GM12878 (cell line): ENCODE data around the gene NKD1. TPM values are rescaled to one million over a fixed set of nuclear protein-coding genes. Genes with fewer than 3 reads are reported as not detected.

ENCODE experiments used
- ATAC-seq: fragments of 200-7000 bp; cut with Tn5 transposase; 3 replicates; pipeline ENCODE4 v1.9.1; 2020; ENCODE audit warnings: mild to moderate bottlenecking, moderate library complexity
- BruUV-seq: library from RNA; stranded (reverse); fragments of 400-500 nt; replicated peaks from 2 replicates; lab custom pipeline; 2021; lab: Mats Ljungman, UMichigan
- CTCF ChIA-PET: fragments of 300-600 bp; sonication (Branson Sonifier 250); formaldehyde crosslinking; extraction: SDS; loops from one replicate; lab custom pipeline; 2021; ENCODE audit warnings: inconsistent platforms; lab: Yijun Ruan, JAX
- POLR2A ChIA-PET: fragments of 350-600 bp; formaldehyde crosslinking; extraction: SDS; loops from one replicate; lab custom pipeline; 2021; ENCODE audit warnings: inconsistent platforms; lab: Charles Lee
- RAD21 ChIA-PET: fragments of 300-600 bp; sonication (Branson Sonifier 250); formaldehyde crosslinking; loops from one replicate; lab custom pipeline; 2023; ENCODE audit warnings: antibody characterized with exemption; ENCODE audit not compliant: unreplicated experiment; lab: Charles Lee
- SMC1A ChIA-PET: fragments of 300-600 bp; sonication (Branson Sonifier 250); formaldehyde crosslinking; loops from one replicate; lab custom pipeline; 2023; ENCODE audit not compliant: unreplicated experiment, uncharacterized antibody; lab: Charles Lee
- DNase-seq: peaks from one replicate; pipeline ENCODE4 v3.0.0-alpha.2; 2011; ENCODE audit warnings: low read depth, low spot score
- FAIRE-seq: peaks from 3 replicates; lab custom pipeline; 2011; peaks lifted over from hg19 to GRCh38; lab: Jason Lieb, UNC
- H2AFZ ChIP-seq: 2 replicates; pipeline ENCODE4 v1.6.0; 2011; ENCODE audit warnings: low read depth, low read length, control low read depth; ENCODE audit not compliant: control insufficient read depth
- H3K27ac ChIP-seq: 2 replicates; pipeline ENCODE4 v1.5.1; 2011; ENCODE audit warnings: control low read depth; ENCODE audit not compliant: control insufficient read depth, insufficient read depth
- H3K27me3 ChIP-seq, 2 experiments: replicated peaks in 1 of 2; 2 replicates each; pipeline versions ENCODE4 v1.6.0 to v1.6.1; 2011; ENCODE audit warnings: low read length in 1 of 2; ENCODE audit not compliant: control insufficient read depth in 2 of 2, insufficient read depth in 2 of 2
- H3K36me3 ChIP-seq, 2 experiments: 2 replicates each; pipeline ENCODE4 v1.5.1; 2011; ENCODE audit warnings: low read length in 1 of 2; ENCODE audit not compliant: control insufficient read depth in 2 of 2, insufficient read depth in 2 of 2
- H3K4me1 ChIP-seq: 2 replicates; pipeline ENCODE4 v1.6.1; 2011; ENCODE audit warnings: mild to moderate bottlenecking, low read length, moderate library complexity, mixed read lengths; ENCODE audit not compliant: control insufficient read depth, insufficient read depth
- H3K4me2 ChIP-seq: 2 replicates; pipeline ENCODE4 v1.6.0; 2011; ENCODE audit warnings: control low read depth; ENCODE audit not compliant: control insufficient read depth, insufficient read depth
- H3K4me3 ChIP-seq: fragments of 200-600 bp; sonication (generic); 2 replicates; pipeline ENCODE4 v1.5.1; 2016
- H3K79me2 ChIP-seq: 2 replicates; pipeline ENCODE4 v1.6.0; 2011; ENCODE audit warnings: low read length; ENCODE audit not compliant: control insufficient read depth, insufficient read depth
- H3K9ac ChIP-seq: 2 replicates; pipeline ENCODE4 v1.8.0; 2011; ENCODE audit warnings: low read length, control low read depth, mixed read lengths; ENCODE audit not compliant: control insufficient read depth, insufficient read depth
- H3K9me3 ChIP-seq: replicated peaks from 3 replicates; pipeline ENCODE4 v1.5.1; 2011; ENCODE audit warnings: mild to moderate bottlenecking, low read length; ENCODE audit not compliant: control insufficient read depth, insufficient read depth
- H4K20me1 ChIP-seq: 2 replicates; pipeline ENCODE4 v1.6.0; 2011; ENCODE audit not compliant: control insufficient read depth, insufficient read depth
- LARP7 ChIP-seq: fragments of 450-650 bp; IDR thresholded peaks from 2 replicates; pipeline ENCODE4 v1.6.1; 2017; ENCODE audit warnings: mild to moderate bottlenecking
- TARDBP ChIP-seq: IDR thresholded peaks from 2 replicates; pipeline ENCODE4 v1.6.1; 2016; ENCODE audit warnings: borderline replicate concordance
- in situ Hi-C: fragments of 300-500 bp; cut with MboI; formaldehyde crosslinking; loops from 9 replicates; pipeline ENCODE4 v1.14.3; 2018; ENCODE audit warnings: mixed read lengths
- intact Hi-C: fragments of 100-400 bp; cut with micrococcal nuclease; formaldehyde crosslinking; loops from one replicate; pipeline ENCODE4 v1.14.2; 2022; ENCODE audit not compliant: unreplicated experiment
- polyA plus RNA-seq, 11 experiments: library from polyadenylated mRNA; depleted of rRNA in 4 of 11; unstranded in 6 of 11; stranded (reverse) in 5 of 11; fragments of >200 nt; fragmentation: Nextera tagmentation in 4 of 11; fragmentation: Illumina TruSeq in 1 of 11; extraction: Ambion mirVana in 4 of 11; extraction: Trizol in 1 of 11; gene quantifications; 1 replicate in 1 of 11; 2 replicates in 10 of 11; pipeline versions ENCODE4 v1.2.1 to v1.2.3, GENCODE V29; 2011 to 2016; ENCODE audit warnings: inconsistent platforms in 2 of 11, missing spikeins in 2 of 11, low read depth in 1 of 11
- total RNA-seq, 4 experiments: library from RNA; depleted of rRNA in 3 of 4; stranded (reverse); fragments of >200 nt in 3 of 4; fragmentation: Illumina TruSeq in 1 of 4; extraction: Trizol in 1 of 4; gene quantifications; 2 replicates each; pipeline versions ENCODE4 v1.2.1 to v1.2.3, GENCODE V29; 2013 to 2021
- TF ChIP-seq, protein P1 (sequence below): IDR thresholded peaks from 2 replicates; pipeline ENCODE4 v1.6.1; 2012; ENCODE audit warnings: improper control_type of control experiment, low read depth, low read length; ENCODE audit not compliant: insufficient replicate concordance

NKD1 gene
- total and polyA plus RNA-seq, 10 of the 15 experiments (the other 5 are each of a cell fraction or from before 2014, with no cell fraction given) = under 0.01 to 0.49 (median 0.04) TPM; not detected in 2

DNA sequence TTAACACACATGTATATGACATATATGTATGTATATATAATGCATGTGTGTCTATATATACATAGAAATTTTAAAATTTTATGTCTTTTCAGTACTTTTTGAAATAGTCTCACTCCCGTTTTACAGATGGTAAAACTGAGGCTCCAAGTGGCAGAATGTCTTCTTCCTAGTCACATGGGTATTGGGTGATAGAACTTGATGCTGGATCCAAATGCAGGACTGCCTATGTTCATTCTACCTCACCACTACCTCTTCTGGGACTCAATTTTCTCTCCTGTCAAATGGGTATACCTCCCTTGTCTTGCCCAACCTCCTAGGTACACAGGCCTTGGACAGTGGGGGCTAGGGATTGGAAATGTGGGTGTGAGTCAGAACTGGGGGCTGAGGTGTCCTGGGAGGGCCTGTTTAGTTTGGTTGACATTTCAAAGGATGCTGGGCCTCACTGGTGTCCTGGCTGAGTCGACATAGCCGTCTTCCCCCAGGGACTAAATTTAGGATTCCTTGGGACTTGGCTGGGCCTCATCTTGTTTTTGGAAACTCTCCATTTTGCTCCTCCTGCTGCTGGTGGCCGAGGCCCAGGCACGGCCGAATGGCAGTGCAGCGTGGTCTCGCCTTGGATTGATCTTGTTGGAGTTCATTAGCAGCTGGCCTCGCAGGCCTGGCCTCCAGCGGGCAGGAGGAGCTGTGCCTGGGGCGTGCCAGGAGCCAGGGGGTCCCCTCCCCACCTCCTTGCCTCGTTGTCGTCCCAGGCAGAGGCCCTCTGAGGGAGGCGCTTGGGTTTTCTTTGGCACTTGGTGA, 25.9 kb downstream of the NKD1 start (continued):
- TF ChIP-seq, protein P1, sequence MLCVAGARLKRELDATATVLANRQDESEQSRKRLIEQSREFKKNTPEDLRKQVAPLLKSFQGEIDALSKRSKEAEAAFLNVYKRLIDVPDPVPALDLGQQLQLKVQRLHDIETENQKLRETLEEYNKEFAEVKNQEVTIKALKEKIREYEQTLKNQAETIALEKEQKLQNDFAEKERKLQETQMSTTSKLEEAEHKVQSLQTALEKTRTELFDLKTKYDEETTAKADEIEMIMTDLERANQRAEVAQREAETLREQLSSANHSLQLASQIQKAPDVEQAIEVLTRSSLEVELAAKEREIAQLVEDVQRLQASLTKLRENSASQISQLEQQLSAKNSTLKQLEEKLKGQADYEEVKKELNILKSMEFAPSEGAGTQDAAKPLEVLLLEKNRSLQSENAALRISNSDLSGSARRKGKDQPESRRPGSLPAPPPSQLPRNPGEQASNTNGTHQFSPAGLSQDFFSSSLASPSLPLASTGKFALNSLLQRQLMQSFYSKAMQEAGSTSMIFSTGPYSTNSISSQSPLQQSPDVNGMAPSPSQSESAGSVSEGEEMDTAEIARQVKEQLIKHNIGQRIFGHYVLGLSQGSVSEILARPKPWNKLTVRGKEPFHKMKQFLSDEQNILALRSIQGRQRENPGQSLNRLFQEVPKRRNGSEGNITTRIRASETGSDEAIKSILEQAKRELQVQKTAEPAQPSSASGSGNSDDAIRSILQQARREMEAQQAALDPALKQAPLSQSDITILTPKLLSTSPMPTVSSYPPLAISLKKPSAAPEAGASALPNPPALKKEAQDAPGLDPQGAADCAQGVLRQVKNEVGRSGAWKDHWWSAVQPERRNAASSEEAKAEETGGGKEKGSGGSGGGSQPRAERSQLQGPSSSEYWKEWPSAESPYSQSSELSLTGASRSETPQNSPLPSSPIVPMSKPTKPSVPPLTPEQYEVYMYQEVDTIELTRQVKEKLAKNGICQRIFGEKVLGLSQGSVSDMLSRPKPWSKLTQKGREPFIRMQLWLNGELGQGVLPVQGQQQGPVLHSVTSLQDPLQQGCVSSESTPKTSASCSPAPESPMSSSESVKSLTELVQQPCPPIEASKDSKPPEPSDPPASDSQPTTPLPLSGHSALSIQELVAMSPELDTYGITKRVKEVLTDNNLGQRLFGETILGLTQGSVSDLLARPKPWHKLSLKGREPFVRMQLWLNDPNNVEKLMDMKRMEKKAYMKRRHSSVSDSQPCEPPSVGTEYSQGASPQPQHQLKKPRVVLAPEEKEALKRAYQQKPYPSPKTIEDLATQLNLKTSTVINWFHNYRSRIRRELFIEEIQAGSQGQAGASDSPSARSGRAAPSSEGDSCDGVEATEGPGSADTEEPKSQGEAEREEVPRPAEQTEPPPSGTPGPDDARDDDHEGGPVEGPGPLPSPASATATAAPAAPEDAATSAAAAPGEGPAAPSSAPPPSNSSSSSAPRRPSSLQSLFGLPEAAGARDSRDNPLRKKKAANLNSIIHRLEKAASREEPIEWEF = no peak
- TF ChIP-seq TARDBP = no peak
- TF ChIP-seq, all 136 proteins: peak for 0

DNA sequence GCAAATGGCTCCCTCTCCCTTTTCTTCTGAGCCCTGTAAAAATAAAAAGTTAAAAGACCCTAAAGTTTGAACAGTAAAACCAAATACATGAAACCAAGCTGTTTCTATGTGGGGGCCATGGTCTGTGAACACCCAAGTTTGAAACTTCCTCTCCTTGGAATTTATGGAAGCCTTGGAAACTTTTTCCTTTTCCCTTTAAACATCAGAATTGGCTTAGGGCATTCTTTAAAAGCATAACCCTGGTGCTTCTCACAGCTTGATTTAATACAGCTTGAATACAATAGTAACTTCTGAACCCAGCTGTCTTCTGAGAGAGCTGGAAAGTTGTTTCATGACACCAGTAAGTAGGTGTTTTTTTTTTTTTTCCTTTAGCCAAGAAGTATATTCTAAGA, 26.5 kb downstream of the NKD1 start:
- no peak for ATAC-seq
- TF ChIP-seq LARP7 = no peak
- H3K9ac ChIP-seq = no peak overlapping the region
- intact Hi-C loops = no loop called here
- no peak for DNase-seq
- no peaks in the 10 kb centered on the region for H3K79me2 ChIP-seq
- ChIA-PET CTCF (no interaction called here), RAD21 (no interaction called here), POLR2A (no interaction called here), SMC1A (no interaction called here)
- FAIRE-seq = no peak
- H2AFZ ChIP-seq = no peak overlapping the region
- H4K20me1 ChIP-seq = no peaks in the 10 kb centered on the region
- no peaks in the 10 kb centered on the region for H3K4me1 ChIP-seq
- no peak overlapping the region for H3K4me3 ChIP-seq
- H3K27ac ChIP-seq = no peak overlapping the region
- H3K27me3 ChIP-seq = no peaks in the 10 kb centered on the region
- H3K36me3 ChIP-seq = no peaks in the 10 kb centered on the region
- H3K4me2 ChIP-seq = no peak overlapping the region
- in situ Hi-C loops = no loop called here
- no TSS peak for BruUV-seq
- no peaks in the 10 kb centered on the region for H3K9me3 ChIP-seq
